Measurements from ENCODE around the gene SIRT2.

- TF ChIP-seq, protein P1, sequence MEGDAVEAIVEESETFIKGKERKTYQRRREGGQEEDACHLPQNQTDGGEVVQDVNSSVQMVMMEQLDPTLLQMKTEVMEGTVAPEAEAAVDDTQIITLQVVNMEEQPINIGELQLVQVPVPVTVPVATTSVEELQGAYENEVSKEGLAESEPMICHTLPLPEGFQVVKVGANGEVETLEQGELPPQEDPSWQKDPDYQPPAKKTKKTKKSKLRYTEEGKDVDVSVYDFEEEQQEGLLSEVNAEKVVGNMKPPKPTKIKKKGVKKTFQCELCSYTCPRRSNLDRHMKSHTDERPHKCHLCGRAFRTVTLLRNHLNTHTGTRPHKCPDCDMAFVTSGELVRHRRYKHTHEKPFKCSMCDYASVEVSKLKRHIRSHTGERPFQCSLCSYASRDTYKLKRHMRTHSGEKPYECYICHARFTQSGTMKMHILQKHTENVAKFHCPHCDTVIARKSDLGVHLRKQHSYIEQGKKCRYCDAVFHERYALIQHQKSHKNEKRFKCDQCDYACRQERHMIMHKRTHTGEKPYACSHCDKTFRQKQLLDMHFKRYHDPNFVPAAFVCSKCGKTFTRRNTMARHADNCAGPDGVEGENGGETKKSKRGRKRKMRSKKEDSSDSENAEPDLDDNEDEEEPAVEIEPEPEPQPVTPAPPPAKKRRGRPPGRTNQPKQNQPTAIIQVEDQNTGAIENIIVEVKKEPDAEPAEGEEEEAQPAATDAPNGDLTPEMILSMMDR (conservative IDR thresholded peaks at IDR 0.05; ENCODE audit: low read length): no peak
- no peak for TF ChIP-seq EZH2phosphoT487 (IDR thresholded peaks at IDR 0.05; ENCODE audit: borderline replicate concordance, low read depth, low read length)
Observed at GRCh38 chr19:38867171-38867780, 32.1 kb downstream of the SIRT2 start.
